ENCODE measurements around the gene BRI3BP. TPM values are rescaled to one million over a fixed set of nuclear protein-coding genes. Genes with fewer than 3 reads are reported as not detected.

Gene BRI3BP
- total and polyA plus RNA-seq, 9 donors, result 2.5 to 4.7 (median 3.3) TPM

- H3K9me3 ChIP-seq (replicated peaks; ENCODE audit: control insufficient read depth, low read depth, low read length), result no peaks in the 10 kb centered on the region
- H3K4me3 ChIP-seq (ENCODE audit: low read length), result no peak overlapping the region
- WGBS (ENCODE audit: insufficient coverage), result 92% methylated on average over 26 of the region's 32 CpGs
Observed at GRCh38 chr12:124953689-124954405, 39.6 kb upstream of the BRI3BP start.

GRCh38 chr12:124954771-124955170 is 38.7 kb upstream of the BRI3BP start:
- WGBS (ENCODE audit: insufficient coverage), result 92% methylated on average over 2 of the region's 4 CpGs
- no peak for DNase-seq
- H3K36me3 ChIP-seq (ENCODE audit: control insufficient read depth, insufficient read depth, low read length), result peaks cover 75% of the 10 kb centered on the region

More at GRCh38 chr12:124953689-124954405, 39.6 kb upstream of the BRI3BP start:
- no peak for DNase-seq
- H3K4me1 ChIP-seq (ENCODE audit: control insufficient read depth, insufficient read depth, low read length), result no peaks in the 10 kb centered on the region
- peaks cover 79% of the 10 kb centered on the region for H3K36me3 ChIP-seq (ENCODE audit: control insufficient read depth, insufficient read depth, low read length)
- no peaks in the 10 kb centered on the region for H3K27me3 ChIP-seq (ENCODE audit: control insufficient read depth, insufficient read depth, low read length)
- no peak overlapping the region for H3K27ac ChIP-seq (ENCODE audit: low read length)

GRCh38 chr12:124956571-124956970 is 36.9 kb upstream of the BRI3BP start:
- Histone ChIP-seq H3K27ac (ENCODE audit: low read length) (no peak overlapping the region), H3K9me3 (replicated peaks; ENCODE audit: control insufficient read depth, low read depth, low read length) (no peaks in the 10 kb centered on the region), H3K36me3 (ENCODE audit: control insufficient read depth, insufficient read depth, low read length) (peaks cover 66% of the 10 kb centered on the region), H3K27me3 (ENCODE audit: control insufficient read depth, insufficient read depth, low read length) (no peaks in the 10 kb centered on the region), H3K4me1 (ENCODE audit: control insufficient read depth, insufficient read depth, low read length) (no peaks in the 10 kb centered on the region), H3K4me3 (ENCODE audit: low read length) (no peak overlapping the region)
- no peak for DNase-seq
- WGBS (ENCODE audit: insufficient coverage), result 92% methylated on average over 16 of the region's 16 CpGs

More at GRCh38 chr12:124954771-124955170, 38.7 kb upstream of the BRI3BP start:
- no peak overlapping the region for H3K27ac ChIP-seq (ENCODE audit: low read length)
- no peak overlapping the region for H3K4me3 ChIP-seq (ENCODE audit: low read length)
- H3K9me3 ChIP-seq (replicated peaks; ENCODE audit: control insufficient read depth, low read depth, low read length), result no peaks in the 10 kb centered on the region
- H3K27me3 ChIP-seq (ENCODE audit: control insufficient read depth, insufficient read depth, low read length), result no peaks in the 10 kb centered on the region
- H3K4me1 ChIP-seq (ENCODE audit: control insufficient read depth, insufficient read depth, low read length), result no peaks in the 10 kb centered on the region

GRCh38 chr12:124961055-124961454 is 32.4 kb upstream of the BRI3BP start:
- Histone ChIP-seq H3K9me3 (replicated peaks; ENCODE audit: control insufficient read depth, low read depth, low read length) (no peaks in the 10 kb centered on the region), H3K4me3 (ENCODE audit: low read length) (no peak overlapping the region), H3K27ac (ENCODE audit: low read length) (no peak overlapping the region), H3K27me3 (ENCODE audit: control insufficient read depth, insufficient read depth, low read length) (no peaks in the 10 kb centered on the region), H3K4me1 (ENCODE audit: control insufficient read depth, insufficient read depth, low read length) (no peaks in the 10 kb centered on the region), H3K36me3 (ENCODE audit: control insufficient read depth, insufficient read depth, low read length) (peaks cover 64% of the 10 kb centered on the region)
- DNase-seq, result no peak
- WGBS (ENCODE audit: insufficient coverage), result 100% methylated on average over 4 of the region's 29 CpGs

GRCh38 chr12:124963211-124963610 is 30.2 kb upstream of the BRI3BP start:
- H3K4me1 ChIP-seq (ENCODE audit: control insufficient read depth, insufficient read depth, low read length), result no peaks in the 10 kb centered on the region
- peaks cover 65% of the 10 kb centered on the region for H3K36me3 ChIP-seq (ENCODE audit: control insufficient read depth, insufficient read depth, low read length)
- H3K4me3 ChIP-seq (ENCODE audit: low read length), result no peak overlapping the region
- no peak for DNase-seq
- H3K27me3 ChIP-seq (ENCODE audit: control insufficient read depth, insufficient read depth, low read length), result no peaks in the 10 kb centered on the region
- no peak overlapping the region for H3K27ac ChIP-seq (ENCODE audit: low read length)
- no CpG with 5 or more reads among the region's 8 CpGs for WGBS (ENCODE audit: insufficient coverage)
- no peaks in the 10 kb centered on the region for H3K9me3 ChIP-seq (replicated peaks; ENCODE audit: control insufficient read depth, low read depth, low read length)

GRCh38 chr12:124964251-124964650 is 29.2 kb upstream of the BRI3BP start:
- no peak for DNase-seq
- 92% methylated on average over 21 of the region's 22 CpGs for WGBS (ENCODE audit: insufficient coverage)
- no peaks in the 10 kb centered on the region for H3K9me3 ChIP-seq (replicated peaks; ENCODE audit: control insufficient read depth, low read depth, low read length)
- no peak overlapping the region for H3K27ac ChIP-seq (ENCODE audit: low read length)
- peaks cover 74% of the 10 kb centered on the region for H3K36me3 ChIP-seq (ENCODE audit: control insufficient read depth, insufficient read depth, low read length)
- no peaks in the 10 kb centered on the region for H3K4me1 ChIP-seq (ENCODE audit: control insufficient read depth, insufficient read depth, low read length)
- H3K4me3 ChIP-seq (ENCODE audit: low read length), result no peak overlapping the region
- no peaks in the 10 kb centered on the region for H3K27me3 ChIP-seq (ENCODE audit: control insufficient read depth, insufficient read depth, low read length)

- WGBS (ENCODE audit: insufficient coverage), result 82% methylated on average over 14 of the region's 15 CpGs
- Histone ChIP-seq H3K27me3 (ENCODE audit: control insufficient read depth, insufficient read depth, low read length) (no peaks in the 10 kb centered on the region), H3K4me3 (ENCODE audit: low read length) (no peak overlapping the region), H3K36me3 (ENCODE audit: control insufficient read depth, insufficient read depth, low read length) (peaks cover 72% of the 10 kb centered on the region), H3K9me3 (replicated peaks; ENCODE audit: control insufficient read depth, low read depth, low read length) (no peaks in the 10 kb centered on the region), H3K4me1 (ENCODE audit: control insufficient read depth, insufficient read depth, low read length) (no peaks in the 10 kb centered on the region), H3K27ac (ENCODE audit: low read length) (no peak overlapping the region)
- no peak for DNase-seq
Observed at GRCh38 chr12:124964836-124965462, 28.5 kb upstream of the BRI3BP start.

- 89% methylated on average over 19 of the region's 22 CpGs for WGBS (ENCODE audit: insufficient coverage)
- Histone ChIP-seq H3K9me3 (replicated peaks; ENCODE audit: control insufficient read depth, low read depth, low read length) (no peaks in the 10 kb centered on the region), H3K27me3 (ENCODE audit: control insufficient read depth, insufficient read depth, low read length) (no peaks in the 10 kb centered on the region), H3K36me3 (ENCODE audit: control insufficient read depth, insufficient read depth, low read length) (peaks cover 83% of the 10 kb centered on the region), H3K4me1 (ENCODE audit: control insufficient read depth, insufficient read depth, low read length) (no peaks in the 10 kb centered on the region), H3K27ac (ENCODE audit: low read length) (no peak overlapping the region), H3K4me3 (ENCODE audit: low read length) (no peak overlapping the region)
- DNase-seq, result no peak
Observed at GRCh38 chr12:124967016-124967739, 26.3 kb upstream of the BRI3BP start.

GRCh38 chr12:124968656-124969055 is 24.8 kb upstream of the BRI3BP start:
- Histone ChIP-seq H3K27me3 (ENCODE audit: control insufficient read depth, insufficient read depth, low read length) (no peaks in the 10 kb centered on the region), H3K27ac (ENCODE audit: low read length) (no peak overlapping the region), H3K9me3 (replicated peaks; ENCODE audit: control insufficient read depth, low read depth, low read length) (no peaks in the 10 kb centered on the region), H3K4me1 (ENCODE audit: control insufficient read depth, insufficient read depth, low read length) (no peaks in the 10 kb centered on the region), H3K36me3 (ENCODE audit: control insufficient read depth, insufficient read depth, low read length) (peaks cover 80% of the 10 kb centered on the region), H3K4me3 (ENCODE audit: low read length) (no peak overlapping the region)
- WGBS (ENCODE audit: insufficient coverage), result 96% methylated on average over 14 of the region's 17 CpGs
- DNase-seq, result no peak

Measured in muscle of leg (tissue), 11 donors.